Activated CD4-positive, alpha-beta T cell treated with anti-CD3 and anti-CD28 coated beads, Interleukin-2, amount 10 ng/mL, durations not matched to agents 24 days and 14 days (primary cell): Measurements from ENCODE around the gene INTS6L. TPM values are rescaled to one million over a fixed set of nuclear protein-coding genes. Genes with fewer than 3 reads are reported as not detected.
"Not testable (repeated sequence)": the region's sequence is repeated elsewhere in the genome, so short reads cannot be mapped to it uniquely, and the experiment has no call there.

Source experiments
- DNase-seq: peaks from one replicate; pipeline ENCODE4 v3.0.0; 2022
- H3K27ac Mint-ChIP-seq: one replicate; pipeline ENCODE4 v1.8.0; 2022; ENCODE audit warnings: mild to moderate bottlenecking, mixed read lengths
- H3K27me3 Mint-ChIP-seq: one replicate; pipeline ENCODE4 v1.8.0; 2022; ENCODE audit warnings: mixed read lengths
- H3K36me3 Mint-ChIP-seq: one replicate; pipeline ENCODE4 v1.8.0; 2022; ENCODE audit warnings: low read depth, mild to moderate bottlenecking, mixed read lengths
- H3K4me1 Mint-ChIP-seq: one replicate; pipeline ENCODE4 v1.8.0; 2021; ENCODE audit warnings: mixed read lengths
- H3K4me3 Mint-ChIP-seq: one replicate; pipeline ENCODE4 v1.8.0; 2022; ENCODE audit warnings: mild to moderate bottlenecking, moderate library complexity, mixed read lengths
- H3K9me3 Mint-ChIP-seq: one replicate; pipeline ENCODE4 v1.8.0; 2021; ENCODE audit warnings: mixed read lengths
- intact Hi-C: fragments of 100-400 bp; cut with micrococcal nuclease; formaldehyde crosslinking; loops from one replicate; pipeline ENCODE4 v1.15.1; 2023
- total RNA-seq: library from RNA; stranded (reverse); gene quantifications from 2 replicates; pipeline ENCODE4 v1.2.3, GENCODE V29; 2022

The INTS6L gene
- total RNA-seq, 1 donor from 2014 or later = 35.7 TPM

GRCh38 chrX:135595543-135595942, 75.1 kb downstream of the INTS6L start:
- Mint-ChIP-seq H3K27ac (no peak overlapping the region), H3K4me1 (no peaks in the 10 kb centered on the region), H3K4me3 (no peak overlapping the region), H3K36me3 (no peaks in the 10 kb centered on the region), H3K27me3 (peaks cover 26% of the 10 kb centered on the region), H3K9me3 (no peaks in the 10 kb centered on the region)
- DNase-seq = no peak
- intact Hi-C loops = loop anchor here (5.0 kb wide), 1 partner anchor 408 kb away; no protein-coding TSS in a partner anchor

GRCh38 chrX:135596495-135596894, 76.0 kb downstream of the INTS6L start:
- intact Hi-C loops = loop anchor here (1.0 to 5.0 kb wide), 2 partner anchors 112 to 409 kb away; no protein-coding TSS in a partner anchor
- H3K9me3 Mint-ChIP-seq = no peaks in the 10 kb centered on the region
- no peaks in the 10 kb centered on the region for H3K4me1 Mint-ChIP-seq
- H3K27me3 Mint-ChIP-seq = peaks cover 25% of the 10 kb centered on the region
- no peaks in the 10 kb centered on the region for H3K36me3 Mint-ChIP-seq
- H3K27ac Mint-ChIP-seq = no peak overlapping the region
- H3K4me3 Mint-ChIP-seq = no peak overlapping the region
- DNase-seq = peak; percentile 82

GRCh38 chrX:135605906-135606305, 85.4 kb downstream of the INTS6L start:
- Mint-ChIP-seq H3K9me3 (no peaks in the 10 kb centered on the region), H3K4me3 (no peak overlapping the region), H3K36me3 (no peaks in the 10 kb centered on the region), H3K27ac (no peak overlapping the region), H3K4me1 (no peaks in the 10 kb centered on the region), H3K27me3 (peaks cover 4% of the 10 kb centered on the region)
- no peak for DNase-seq
- intact Hi-C loops = no loop called here

GRCh38 chrX:135624408-135625204, 104.1 kb downstream of the INTS6L start:
- H3K27ac Mint-ChIP-seq, H3K36me3 Mint-ChIP-seq, H3K4me1 Mint-ChIP-seq, intact Hi-C loops, H3K9me3 Mint-ChIP-seq, DNase-seq, H3K27me3 Mint-ChIP-seq, H3K4me3 Mint-ChIP-seq: not testable (repeated sequence)

GRCh38 chrX:135625995-135626394, 105.5 kb downstream of the INTS6L start:
- Mint-ChIP-seq H3K4me3 (no peak overlapping the region), H3K9me3 (no peaks in the 10 kb centered on the region), H3K27me3 (no peaks in the 10 kb centered on the region), H3K27ac (no peak overlapping the region), H3K36me3 (no peaks in the 10 kb centered on the region), H3K4me1 (no peaks in the 10 kb centered on the region)
- DNase-seq = no peak
- intact Hi-C loops = no loop called here

GRCh38 chrX:135629342-135629741, 108.9 kb downstream of the INTS6L start:
- intact Hi-C loops = no loop called here
- no peaks in the 10 kb centered on the region for H3K36me3 Mint-ChIP-seq
- DNase-seq = no peak
- H3K27ac Mint-ChIP-seq = no peak overlapping the region
- H3K9me3 Mint-ChIP-seq = no peaks in the 10 kb centered on the region
- no peaks in the 10 kb centered on the region for H3K27me3 Mint-ChIP-seq
- H3K4me1 Mint-ChIP-seq = no peaks in the 10 kb centered on the region
- no peak overlapping the region for H3K4me3 Mint-ChIP-seq

Other genes with a start within 250 kb of the INTS6L start
- gene ETDC, start 211.2 kb upstream of the INTS6L start, total RNA-seq = not detected in 2 replicates
- 6.9 and 7.1 TPM in 2 replicates for gene ZNF75D, start 176.6 kb upstream of the INTS6L start, total RNA-seq
- 0.83 and 1.3 TPM in 2 replicates for gene ZNF449, start 175.9 kb upstream of the INTS6L start, total RNA-seq
- 1.2 and 1.3 TPM in 2 replicates for gene SMIM10L2A, start 98.7 kb upstream of the INTS6L start, total RNA-seq
- gene CT45A1, start 193.0 kb downstream of the INTS6L start, total RNA-seq = not detected in 2 replicates
- not detected in 2 replicates for gene CT45A3, start 247.5 kb downstream of the INTS6L start, total RNA-seq